Neural cell (in vitro differentiated cells): Measurements from ENCODE around the gene DAND5. TPM values are rescaled to one million over a fixed set of nuclear protein-coding genes. Genes with fewer than 3 reads are reported as not detected.
"Not testable (repeated sequence)": the region's sequence is repeated elsewhere in the genome, so short reads cannot be mapped to it uniquely, and the experiment has no call there.

Experiments used
- H2AFZ ChIP-seq: fragments of 200-600, 300-800 bp; sonication (generic), shearing (Covaris generic); 2 replicates; pipeline ENCODE4 v1.6.0; 2014; ENCODE audit warnings: low read depth, mild to moderate bottlenecking, antibody characterized with exemption, low read length, moderate library complexity
- H3F3A ChIP-seq: fragments of 200-600 bp; shearing (Covaris generic); 2 replicates; pipeline ENCODE4 v1.6.1; 2016; ENCODE audit warnings: mild to moderate bottlenecking, moderate library complexity, mixed read lengths, antibody characterized with exemption, low read length; ENCODE audit not compliant: insufficient read depth, poor library complexity, severe bottlenecking
- H3K27ac ChIP-seq: fragments of 200-600, 300-800 bp; sonication (generic), shearing (Covaris generic); 2 replicates; pipeline ENCODE4 v1.5.1; 2014; ENCODE audit warnings: mild to moderate bottlenecking, low read length, moderate library complexity
- H3K27me3 ChIP-seq: fragments of 300-800, 200-600 bp; sonication (generic), shearing (Covaris generic); 2 replicates; pipeline ENCODE4 v1.6.0; 2014; ENCODE audit warnings: mild to moderate bottlenecking, low read depth, low read length, moderate library complexity; ENCODE audit not compliant: insufficient read depth
- H3K36me3 ChIP-seq: fragments of 300-800, 200-600 bp; sonication (generic), shearing (Covaris generic); 2 replicates; pipeline ENCODE4 v1.5.1; 2014; ENCODE audit warnings: mild to moderate bottlenecking, antibody characterized with exemption, low read length, moderate library complexity; ENCODE audit not compliant: insufficient read depth
- H3K4me2 ChIP-seq: fragments of 300-800, 200-600 bp; sonication (generic), shearing (Covaris generic); 2 replicates; pipeline ENCODE4 v1.6.0; 2014; ENCODE audit warnings: mild to moderate bottlenecking, low read length
- H3K4me3 ChIP-seq: fragments of 300-800, 200-600 bp; sonication (generic), shearing (Covaris generic); 2 replicates; pipeline ENCODE4 v1.5.1; 2014; ENCODE audit warnings: mild to moderate bottlenecking, low read length, moderate library complexity
- H3K79me2 ChIP-seq: fragments of 200-600 bp; shearing (Covaris generic); replicated peaks from 2 replicates; pipeline ENCODE4 v1.6.0; 2014; ENCODE audit warnings: mild to moderate bottlenecking, low read length, moderate library complexity; ENCODE audit not compliant: insufficient read depth
- H3K9ac ChIP-seq: fragments of 300-800, 200-600 bp; sonication (generic), shearing (Covaris generic); 2 replicates; pipeline ENCODE4 v1.6.1; 2016; ENCODE audit warnings: mild to moderate bottlenecking, low read length, mixed read lengths
- H3K9me2 ChIP-seq: fragments of 200-600 bp; shearing (Covaris generic); 2 replicates; pipeline ENCODE4 v1.6.1; 2016; ENCODE audit warnings: mild to moderate bottlenecking, low read length, mixed read lengths; ENCODE audit not compliant: insufficient read depth
- H3K9me3 ChIP-seq: fragments of 200-600, 300-800 bp; sonication (generic), shearing (Covaris generic); 2 replicates; pipeline ENCODE4 v1.6.1; 2016; ENCODE audit warnings: mild to moderate bottlenecking, mixed run types, low read length, moderate library complexity, mixed read lengths
- H4K20me1 ChIP-seq: fragments of 200-600 bp; shearing (Covaris generic); 2 replicates; pipeline ENCODE4 v1.6.1; 2016; ENCODE audit warnings: mild to moderate bottlenecking, mixed run types; ENCODE audit not compliant: insufficient read depth
- CTCF ChIP-seq: fragments of 450-650 bp; IDR thresholded peaks from 2 replicates; pipeline ENCODE4 v1.5.1; 2014; ENCODE audit warnings: antibody characterized with exemption, mild to moderate bottlenecking, moderate library complexity; ENCODE audit not compliant: poor library complexity, severe bottlenecking
- EP300 ChIP-seq: fragments of 450-650 bp; conservative IDR thresholded peaks from 2 replicates; pipeline ENCODE4 v1.6.1; 2014; ENCODE audit warnings: antibody characterized with exemption, mild to moderate bottlenecking, moderate library complexity; ENCODE audit not compliant: poor library complexity, severe bottlenecking
- MXI1 ChIP-seq: fragments of 450-650 bp; conservative IDR thresholded peaks from 2 replicates; pipeline ENCODE4 v1.6.1; 2014; ENCODE audit warnings: antibody characterized with exemption, mild to moderate bottlenecking; ENCODE audit not compliant: poor library complexity, severe bottlenecking
- POLR2AphosphoS5 ChIP-seq: IDR thresholded peaks from 2 replicates; pipeline ENCODE4 v1.6.1; 2012
- REST ChIP-seq: IDR thresholded peaks from 2 replicates; pipeline ENCODE4 v1.6.1; 2012; ENCODE audit warnings: borderline replicate concordance
- SMC3 ChIP-seq: fragments of 450-650 bp; conservative IDR thresholded peaks from 2 replicates; pipeline ENCODE4 v1.6.1; 2014; ENCODE audit warnings: antibody characterized with exemption, mild to moderate bottlenecking, moderate library complexity; ENCODE audit not compliant: poor library complexity
- TAF1 ChIP-seq: IDR thresholded peaks from 2 replicates; pipeline ENCODE4 v1.6.1; 2012; ENCODE audit warnings: low read depth
- polyA plus RNA-seq: library from polyadenylated mRNA; depleted of rRNA; stranded (reverse); fragments of >200 nt; gene quantifications from 2 replicates; pipeline ENCODE4 v1.2.3, GENCODE V29; 2014

Gene DAND5
- polyA plus RNA-seq, 1 donor from 2014 or later, result not detected

- TF ChIP-seq SMC3 (no peak), POLR2AphosphoS5 (no peak)
- Histone ChIP-seq H3K36me3 (no peaks in the 10 kb centered on the region), H3K4me2 (no peak overlapping the region), H3K27me3 (no peaks in the 10 kb centered on the region), H3F3A (no peaks in the 10 kb centered on the region), H3K4me3 (no peak overlapping the region), H3K27ac (no peak overlapping the region), H4K20me1 (no peaks in the 10 kb centered on the region), H3K9me3 (no peaks in the 10 kb centered on the region), H2AFZ (no peak overlapping the region), H3K9ac (no peak overlapping the region), H3K79me2 (no peaks in the 10 kb centered on the region), H3K9me2 (no peaks in the 10 kb centered on the region)
These were observed 14.8 kb upstream of the DAND5 start for GRCh38 chr19:12954612-12954962.

- H3K4me2 ChIP-seq, H3K79me2 ChIP-seq, H2AFZ ChIP-seq, H3K27ac ChIP-seq, H3K36me3 ChIP-seq, H3K27me3 ChIP-seq, H4K20me1 ChIP-seq, H3K9me3 ChIP-seq, H3F3A ChIP-seq, H3K9me2 ChIP-seq, H3K9ac ChIP-seq: not testable (repeated sequence)
- H3K4me3 ChIP-seq, result peak overlapping the region; percentile 97
These were observed 13.8 kb upstream of the DAND5 start for GRCh38 chr19:12955575-12955974.

- H3K27ac ChIP-seq, result no peak overlapping the region
- no peaks in the 10 kb centered on the region for H3K79me2 ChIP-seq
These were observed 13.4 kb upstream of the DAND5 start for GRCh38 chr19:12955996-12956395.

GRCh38 chr19:12956446-12957388, 12.7 kb upstream of the DAND5 start, which contains the start of gene GADD45GIP1:
TSS of gene GADD45GIP1 (minus strand) at chr19:12957223. CDS start at chr19:12957212, 11 bp downstream.
- H3K27me3 ChIP-seq, result no peaks in the 10 kb centered on the region
- TF ChIP-seq REST (peak; percentile 18), CTCF (no peak), TAF1 (peak; percentile 42), EP300 (no peak), MXI1 (peak; percentile 99)

More at GRCh38 chr19:12955996-12956395, 13.4 kb upstream of the DAND5 start:
- Histone ChIP-seq H3K4me2 (peak overlapping the region; percentile 14), H3K36me3 (no peaks in the 10 kb centered on the region), H3K4me3 (peak overlapping the region; percentile 97), H3K27me3 (no peaks in the 10 kb centered on the region), H3K9ac (peak overlapping the region; percentile 77), H3F3A (no peaks in the 10 kb centered on the region), H3K9me2 (no peaks in the 10 kb centered on the region), H4K20me1 (no peaks in the 10 kb centered on the region), H3K9me3 (no peaks in the 10 kb centered on the region), H2AFZ (no peak overlapping the region)
- TF ChIP-seq SMC3 (no peak), CTCF (no peak)

More at GRCh38 chr19:12956446-12957388, 12.7 kb upstream of the DAND5 start, which contains the start of gene GADD45GIP1:
- Histone ChIP-seq H3K9me2 (no peaks in the 10 kb centered on the region), H3K9ac (peak within 1 kb of the TSS; percentile 77), H2AFZ (peak within 1 kb of the TSS; percentile 65), H3K4me2 (peak within 1 kb of the TSS; percentile 65), H3K4me3 (peak within 1 kb of the TSS; percentile 97), H3K27ac (peak within 1 kb of the TSS; percentile 63), H3K9me3 (no peaks in the 10 kb centered on the region), H3K36me3 (no peaks in the 10 kb centered on the region), H3F3A (no peaks in the 10 kb centered on the region), H3K79me2 (no peaks in the 10 kb centered on the region), H4K20me1 (no peaks in the 10 kb centered on the region)
